Stimulated activated CD4-positive, alpha-beta T cell treated with anti-CD3 and anti-CD28 coated beads, TNF-alpha, amount 100 ng/mL, for 4 hours (primary cell): ENCODE results near the gene CCDC102A.

Experiments
- DNase-seq, 3 experiments: peaks; one replicate each; pipeline ENCODE4 v3.0.0-alpha.2; 2020; ENCODE audit warnings: low read depth in 3 of 3

CCDC102A gene

GRCh38 chr16:57479205-57479975 lies 57.0 kb downstream of the CCDC102A start:
- no peak for DNase-seq

- no peak for DNase-seq
Measured at GRCh38 chr16:57478396-57479204, 57.8 kb downstream of the CCDC102A start.

- DNase-seq: no peak
Measured at GRCh38 chr16:57477531-57478202, 58.7 kb downstream of the CCDC102A start.

DNA sequence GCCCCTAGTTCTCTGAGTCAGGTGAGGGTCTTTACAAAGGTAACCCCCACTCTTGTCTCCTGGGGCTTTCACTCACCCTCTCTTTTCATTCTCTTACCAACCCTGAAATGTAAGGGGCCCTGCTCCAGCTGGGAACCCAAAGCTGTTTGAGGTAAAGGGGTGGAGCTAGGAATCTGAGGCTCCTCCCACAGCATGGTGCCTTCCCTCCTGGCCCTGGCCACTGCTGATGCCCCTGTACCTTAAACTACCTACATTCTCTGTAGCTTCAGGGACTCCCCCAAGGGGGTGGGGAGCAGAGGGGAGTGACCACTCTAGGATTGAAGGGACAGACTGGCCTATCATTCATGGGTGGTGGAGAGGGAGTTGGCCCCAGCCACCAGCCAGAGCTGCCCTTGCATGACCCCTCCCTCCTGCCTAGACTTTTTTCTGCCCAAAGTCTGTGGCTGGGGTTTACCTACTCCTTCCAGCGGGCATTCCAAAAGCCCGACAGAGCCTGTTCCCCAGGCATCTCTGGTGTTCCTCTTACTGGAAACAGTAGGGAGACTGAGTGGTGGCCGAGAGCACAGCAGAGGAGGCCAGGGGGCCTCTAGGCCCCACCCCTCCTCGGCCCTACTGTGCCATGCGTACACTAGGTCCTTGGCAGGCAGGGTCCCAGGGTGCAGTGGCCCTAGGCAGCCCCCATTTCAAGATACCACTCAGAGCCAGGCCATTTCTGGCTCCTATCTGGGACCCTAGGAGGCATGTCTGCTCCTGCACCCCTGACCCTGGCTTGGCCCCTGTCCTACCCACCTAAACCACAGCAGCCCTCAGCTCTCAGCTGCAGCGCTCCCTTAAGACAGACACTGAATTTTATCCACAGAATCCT lies 59.6 kb downstream of the CCDC102A start:
- DNase-seq: no peak

DNA sequence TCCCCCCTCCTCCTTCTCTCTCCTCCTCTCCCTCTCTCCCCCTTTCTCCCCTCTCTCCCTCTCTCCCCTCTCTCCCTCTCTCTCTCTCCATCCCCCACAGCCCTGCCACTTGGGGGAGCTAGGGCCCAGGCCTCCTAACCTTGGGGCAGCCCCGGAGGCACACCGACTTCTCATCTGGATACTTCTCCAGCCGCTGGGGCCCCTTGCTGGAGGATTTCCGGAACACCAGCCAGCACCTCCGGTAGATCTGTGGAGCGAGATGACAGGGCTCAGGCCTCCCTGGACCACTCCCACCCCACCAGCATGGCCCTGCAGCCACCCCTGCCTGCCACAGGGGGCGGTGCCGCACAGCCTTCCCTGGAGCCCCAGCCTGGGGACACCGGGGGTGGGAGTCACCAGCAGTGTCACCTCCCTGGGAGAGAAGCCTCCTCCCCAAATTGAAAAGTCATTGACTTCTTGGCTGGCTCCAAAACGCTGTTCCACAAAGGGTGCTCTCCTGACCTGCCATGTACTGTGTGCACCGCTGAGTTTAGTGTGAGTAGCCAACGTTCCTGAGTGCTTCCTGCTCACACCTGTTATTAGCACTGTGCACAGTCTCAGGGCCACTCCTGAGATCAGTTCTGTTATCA lies 60.5 kb downstream of the CCDC102A start:
- DNase-seq: peak in 2 of 3 experiments; percentile 36 to 45

- DNase-seq: no peak
Measured at GRCh38 chr16:57474671-57475661, 61.4 kb downstream of the CCDC102A start.

- no peak for DNase-seq
Measured at GRCh38 chr16:57473906-57474305, 62.5 kb downstream of the CCDC102A start.

DNA sequence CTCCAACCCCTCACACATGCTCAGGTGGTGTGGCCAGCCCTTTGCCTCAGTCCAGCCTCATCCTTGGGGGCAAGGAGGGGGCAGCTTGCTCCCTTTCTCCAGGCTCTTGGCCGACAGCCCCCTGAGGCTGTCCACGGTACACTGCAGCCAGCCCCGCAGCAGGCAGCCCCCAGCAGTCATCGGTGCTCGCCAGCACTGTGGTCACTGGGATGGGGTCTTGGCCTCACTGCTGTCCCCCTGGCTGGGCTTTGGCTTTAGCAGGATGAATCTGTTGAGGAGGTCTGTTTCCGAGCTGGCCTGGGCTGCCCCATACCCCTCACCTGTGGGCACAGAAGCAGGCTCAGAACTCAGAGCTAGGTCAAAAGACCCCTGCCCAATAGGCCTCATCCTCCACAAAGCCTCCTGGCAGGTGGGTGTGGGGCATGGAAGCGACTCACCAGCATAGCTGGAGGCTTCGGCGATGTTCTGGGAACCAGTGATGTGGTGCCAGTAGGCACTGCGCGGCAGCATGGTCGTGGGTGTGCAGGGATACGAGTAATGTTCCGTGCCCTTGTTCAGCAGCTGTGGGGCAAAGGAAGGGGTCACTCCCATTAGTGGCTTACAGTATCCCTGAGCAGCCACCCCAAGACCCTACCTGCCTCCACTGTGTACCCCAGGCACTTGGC lies 63.1 kb downstream of the CCDC102A start:
- no peak for DNase-seq

GRCh38 chr16:57472665-57473060 lies 63.7 kb downstream of the CCDC102A start:
- DNase-seq: no peak

DNA sequence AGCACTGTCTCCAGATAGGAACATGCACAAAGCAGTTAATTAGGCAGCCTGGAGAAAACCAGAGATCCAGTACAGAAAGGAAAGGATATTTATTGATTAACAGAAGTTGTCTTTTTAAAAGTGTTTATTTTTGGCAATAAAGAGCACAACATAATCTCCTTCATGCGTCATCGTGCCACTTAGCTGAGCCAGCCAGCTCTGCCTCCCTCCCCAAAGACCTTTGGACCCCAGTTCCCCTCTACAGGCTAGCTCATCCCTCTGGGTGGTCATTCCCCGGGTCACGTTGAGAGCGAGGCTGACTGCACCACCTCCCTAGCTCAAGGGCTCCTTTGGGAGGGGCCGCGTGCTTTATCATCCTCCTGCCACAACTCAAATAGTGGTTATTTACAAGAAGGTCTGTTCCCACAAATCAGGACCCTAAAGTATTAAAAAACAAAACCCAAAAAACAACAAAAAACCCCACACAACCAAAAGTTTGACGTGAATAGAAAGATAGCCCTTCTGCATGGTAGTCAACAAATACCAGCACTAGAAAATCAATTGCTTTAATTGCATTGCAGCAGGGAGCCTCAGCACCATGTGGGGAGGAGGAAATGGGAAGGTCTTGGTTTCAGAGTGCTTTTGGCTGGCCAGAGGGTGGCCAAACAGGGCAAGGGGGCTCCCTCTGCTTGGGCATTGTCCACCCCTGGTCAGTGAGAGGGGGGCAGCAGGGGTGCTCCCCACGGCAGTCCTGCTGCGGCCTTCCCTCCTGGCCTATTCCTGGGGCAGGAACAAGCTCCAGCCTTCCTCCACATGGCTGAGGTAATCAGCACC lies 64.3 kb downstream of the CCDC102A start:
- no peak for DNase-seq

- DNase-seq: no peak
Measured at GRCh38 chr16:57471209-57471608, 65.2 kb downstream of the CCDC102A start.

- no peak for DNase-seq
Measured at GRCh38 chr16:57470711-57471110, 65.7 kb downstream of the CCDC102A start.

DNA sequence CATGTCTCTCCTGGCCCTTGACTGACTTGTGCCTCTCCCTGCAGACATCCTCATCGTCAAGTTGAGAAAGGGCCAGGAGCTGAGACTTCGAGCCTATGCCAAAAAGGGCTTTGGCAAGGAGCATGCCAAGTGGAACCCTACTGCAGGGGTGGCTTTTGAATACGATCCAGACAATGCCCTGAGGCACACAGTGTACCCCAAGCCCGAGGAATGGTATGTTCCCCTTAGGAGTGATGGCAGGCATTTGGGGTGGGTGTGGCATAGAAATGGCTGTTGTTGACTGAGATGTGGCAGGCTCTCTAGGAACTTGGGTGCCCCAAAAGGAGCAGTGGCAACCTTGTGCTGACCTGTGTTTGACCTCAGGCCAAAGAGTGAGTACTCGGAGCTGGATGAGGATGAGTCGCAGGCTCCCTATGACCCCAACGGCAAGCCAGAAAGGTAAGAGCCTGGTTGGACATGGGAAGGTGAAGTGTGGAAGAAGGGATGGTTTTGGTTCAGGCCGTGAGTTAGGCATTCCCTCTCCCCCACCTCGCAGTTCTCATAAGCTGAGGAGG lies 66.4 kb downstream of the CCDC102A start:
- DNase-seq: no peak

- no peak for DNase-seq
Measured at GRCh38 chr16:57469046-57469445, 67.3 kb downstream of the CCDC102A start.

DNA sequence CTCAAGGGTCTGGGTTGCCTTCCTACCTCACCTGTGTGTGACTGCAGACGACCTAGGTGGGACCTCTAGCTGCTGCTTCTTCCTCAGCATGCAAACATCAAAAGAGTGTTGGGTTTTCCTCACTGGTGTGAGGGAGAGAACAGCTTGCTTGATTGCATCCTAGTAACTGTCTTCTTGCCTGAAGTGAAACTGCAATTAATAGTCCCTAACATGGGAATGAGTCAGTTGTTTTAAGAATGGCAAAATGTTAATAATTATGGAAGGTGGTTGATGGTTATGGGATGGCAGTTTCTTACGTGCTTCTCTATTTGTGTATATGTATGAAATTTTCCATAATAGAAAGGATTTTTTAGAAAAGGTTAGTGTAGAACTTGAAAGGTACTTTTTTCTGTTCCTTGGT lies 68.0 kb downstream of the CCDC102A start:
- no peak for DNase-seq

- DNase-seq: no peak
Measured at GRCh38 chr16:57464523-57464922, 71.8 kb downstream of the CCDC102A start.

- DNase-seq: no peak
Measured at GRCh38 chr16:57462978-57463362, 73.4 kb downstream of the CCDC102A start.
